ENCODE measurements around the gene OGFOD1.

Gene OGFOD1

GRCh38 chr16:56424404-56424764 lies 27.0 kb upstream of the OGFOD1 start:
- peaks cover 4% of the 10 kb centered on the region for H3K36me3 Mint-ChIP-seq (ENCODE audit: low read depth)
- H3K4me3 Mint-ChIP-seq: peak overlapping the region; percentile 94 to 98 (median 98)
- TF ChIP-seq CTCF (IDR thresholded peaks at IDR 0.05; ENCODE audit: unreplicated experiment in 3 of 3): no peak
- peaks cover 26% of the 10 kb centered on the region for H3K4me1 Mint-ChIP-seq
- no peaks in the 10 kb centered on the region for H3K27me3 Mint-ChIP-seq (ENCODE audit: low read depth)
- peak overlapping the region; percentile 79 to 81 (median 79) for H3K27ac Mint-ChIP-seq
- no peaks in the 10 kb centered on the region for H3K9me3 Mint-ChIP-seq

DNA sequence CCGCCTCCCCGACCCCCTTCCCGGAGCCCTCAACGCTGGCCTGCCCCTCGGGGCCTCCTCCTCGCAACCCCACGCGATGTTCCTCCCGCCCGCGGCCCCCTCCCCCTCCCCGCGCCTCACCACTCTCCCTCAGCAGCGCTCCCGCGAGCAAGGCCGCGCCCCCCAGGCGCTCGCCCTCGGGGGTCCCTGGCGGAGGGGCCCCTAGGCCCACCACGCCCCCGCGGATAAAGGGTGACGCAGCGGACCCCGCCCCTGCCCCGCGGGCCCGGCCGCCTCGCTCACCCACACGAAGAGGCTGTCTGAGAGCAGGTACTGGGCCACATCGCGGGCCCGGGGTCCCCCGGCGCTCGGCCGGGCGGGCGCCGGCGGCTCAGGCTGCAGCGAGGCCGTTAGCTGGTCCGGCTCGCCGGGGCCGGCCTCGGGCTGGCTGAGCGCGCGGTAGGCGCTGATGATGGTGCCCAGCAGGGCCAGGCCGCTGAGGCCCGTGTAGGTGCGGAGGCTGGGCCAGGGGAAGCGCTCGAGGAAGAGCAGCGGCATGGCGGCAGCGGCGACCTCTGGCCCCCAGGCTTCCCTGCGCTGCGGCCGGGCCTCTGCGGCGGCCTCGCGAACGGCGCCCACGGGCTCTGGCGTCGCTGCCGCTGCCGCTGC lies 26.4 kb upstream of the OGFOD1 start:
- peak overlapping the region in 2 of 3 experiments; percentile 79 to 81 for H3K27ac Mint-ChIP-seq

DNA sequence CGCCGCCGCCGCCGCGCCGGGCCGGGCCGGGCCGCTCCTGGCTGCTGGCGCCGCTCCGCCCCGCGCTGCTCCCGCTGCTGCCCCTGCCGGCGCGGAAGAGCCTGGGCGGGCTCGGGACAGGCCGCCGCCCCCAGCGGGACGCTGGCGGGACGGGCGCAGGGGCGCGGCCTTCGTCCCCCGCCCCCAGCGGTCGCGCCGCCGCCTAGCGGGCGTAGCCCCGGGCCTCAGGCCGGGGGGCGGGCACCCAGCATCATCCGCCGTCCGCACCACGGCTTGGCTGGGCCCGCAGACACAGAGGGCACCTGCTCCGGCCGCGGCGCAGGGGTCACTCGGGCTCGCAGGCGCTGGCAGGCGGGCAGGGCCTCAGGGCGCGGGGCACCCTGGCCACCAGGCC lies 25.9 kb upstream of the OGFOD1 start, which contains the start of gene AMFR:
TSS of gene AMFR (minus strand) at position 107 of the 394 bp plus-strand sequence. CDS start 218 bp downstream, outside the sequence.
- Mint-ChIP-seq H3K27ac (peak within 1 kb of the TSS; percentile 79 to 84 (median 81)), H3K4me3 (peak within 1 kb of the TSS; percentile 94 to 98 (median 98))

More for the DNA sequence above, 26.4 kb upstream of the OGFOD1 start:
- no peak for TF ChIP-seq CTCF (IDR thresholded peaks at IDR 0.05; ENCODE audit: unreplicated experiment in 3 of 3)
- no peaks in the 10 kb centered on the region for H3K27me3 Mint-ChIP-seq (ENCODE audit: low read depth)
- H3K4me3 Mint-ChIP-seq: peak overlapping the region; percentile 94 to 98 (median 98)
- H3K4me1 Mint-ChIP-seq: peaks cover 26% of the 10 kb centered on the region
- peaks cover 7% of the 10 kb centered on the region for H3K36me3 Mint-ChIP-seq (ENCODE audit: low read depth)
- H3K9me3 Mint-ChIP-seq: no peaks in the 10 kb centered on the region

GRCh38 chr16:56426585-56426984 lies 24.8 kb upstream of the OGFOD1 start:
- Mint-ChIP-seq H3K27me3 (ENCODE audit: low read depth) (no peaks in the 10 kb centered on the region), H3K9me3 (no peaks in the 10 kb centered on the region), H3K4me3 (peak overlapping the region; percentile 80 to 89 (median 87)), H3K27ac (peak overlapping the region in 1 of 3 experiments; percentile 63), H3K36me3 (ENCODE audit: low read depth) (peaks cover 19% of the 10 kb centered on the region), H3K4me1 (peaks cover 21% of the 10 kb centered on the region)
- no peak for TF ChIP-seq CTCF (IDR thresholded peaks at IDR 0.05; ENCODE audit: unreplicated experiment in 3 of 3)

More for the DNA sequence above, 25.9 kb upstream of the OGFOD1 start, which contains the start of gene AMFR:
- peaks cover 8% of the 10 kb centered on the region for H3K36me3 Mint-ChIP-seq (ENCODE audit: low read depth)
- H3K4me1 Mint-ChIP-seq: peaks cover 21% of the 10 kb centered on the region
- H3K27me3 Mint-ChIP-seq (ENCODE audit: low read depth): no peaks in the 10 kb centered on the region
- TF ChIP-seq CTCF (IDR thresholded peaks at IDR 0.05; ENCODE audit: unreplicated experiment in 3 of 3): peak; percentile 24 to 39 (median 39)
- H3K9me3 Mint-ChIP-seq: no peaks in the 10 kb centered on the region

- peaks cover 28% of the 10 kb centered on the region for H3K36me3 Mint-ChIP-seq (ENCODE audit: low read depth)
- no peak overlapping the region for H3K27ac Mint-ChIP-seq
- H3K9me3 Mint-ChIP-seq: no peaks in the 10 kb centered on the region
- no peak for TF ChIP-seq CTCF (IDR thresholded peaks at IDR 0.05; ENCODE audit: unreplicated experiment in 3 of 3)
- peak overlapping the region; percentile 23 to 89 (median 29) for H3K4me3 Mint-ChIP-seq
- peaks cover 16% of the 10 kb centered on the region for H3K4me1 Mint-ChIP-seq
- no peaks in the 10 kb centered on the region for H3K27me3 Mint-ChIP-seq (ENCODE audit: low read depth)
Measured at GRCh38 chr16:56428091-56428490, 23.3 kb upstream of the OGFOD1 start.

GRCh38 chr16:56436258-56436657 lies 15.1 kb upstream of the OGFOD1 start:
- Mint-ChIP-seq H3K4me3 (no peak overlapping the region), H3K4me1 (no peaks in the 10 kb centered on the region), H3K27ac (no peak overlapping the region), H3K9me3 (no peaks in the 10 kb centered on the region), H3K36me3 (ENCODE audit: low read depth) (peaks cover 60% of the 10 kb centered on the region), H3K27me3 (ENCODE audit: low read depth) (no peaks in the 10 kb centered on the region)
- TF ChIP-seq CTCF (IDR thresholded peaks at IDR 0.05; ENCODE audit: unreplicated experiment in 3 of 3): no peak
